SK-N-SH treated with all-trans-retinoic acid at 6 μM for 48 hours (cell line): ENCODE measurements around the gene NNAT.

Experiments
- ATAC-seq: fragments of 200-7000 bp; cut with Tn5 transposase; 3 replicates; pipeline ENCODE4 v1.9.1; 2020; ENCODE audit warnings: mild to moderate bottlenecking, moderate library complexity
- ARNTL ChIP-seq: fragments of 450-650 bp; formaldehyde crosslinking; IDR thresholded peaks from 2 replicates; pipeline ENCODE4 v1.5.0; 2020; ENCODE audit warnings: low read depth, mild to moderate bottlenecking, moderate library complexity, borderline replicate concordance
- BACH2 ChIP-seq: fragments of 250-450 bp; sonication (Bioruptor Pico); IDR thresholded peaks from 2 replicates; pipeline ENCODE4 v1.9.0; 2021; ENCODE audit warnings: mild to moderate bottlenecking, borderline replicate concordance
- CSDC2 ChIP-seq: fragments of 250-450 bp; sonication (Bioruptor Pico); IDR thresholded peaks from 2 replicates; pipeline ENCODE4 v1.5.0; 2020; ENCODE audit warnings: mild to moderate bottlenecking, moderate library complexity
- ESRRG ChIP-seq: fragments of 250-450 bp; sonication (Bioruptor Pico); IDR thresholded peaks from 2 replicates; pipeline ENCODE4 v1.6.1; 2021; ENCODE audit warnings: mild to moderate bottlenecking
- ISL1 ChIP-seq: fragments of 250-450 bp; sonication (Bioruptor Pico); IDR thresholded peaks from 2 replicates; pipeline ENCODE4 v2.1.2; 2022; ENCODE audit warnings: mild to moderate bottlenecking, moderate library complexity
- OSR1 ChIP-seq: fragments of 250-450 bp; sonication (Bioruptor Pico); IDR thresholded peaks from 2 replicates; pipeline ENCODE4 v1.8.0; 2022; ENCODE audit warnings: moderate library complexity, mild to moderate bottlenecking, inconsistent platforms
- PPARA ChIP-seq: fragments of 250-450 bp; sonication (Bioruptor Pico); IDR thresholded peaks from 2 replicates; pipeline ENCODE4 v1.5.0; 2020; ENCODE audit warnings: mild to moderate bottlenecking, borderline replicate concordance
- RARB ChIP-seq: fragments of 250-450 bp; sonication (Bioruptor Pico); IDR thresholded peaks from 2 replicates; pipeline ENCODE4 v1.8.0; 2021; ENCODE audit warnings: mild to moderate bottlenecking, moderate library complexity
- SNAI2 ChIP-seq: fragments of 250-450 bp; sonication (Bioruptor Pico); IDR thresholded peaks from 2 replicates; pipeline ENCODE4 v1.5.0; 2020; ENCODE audit warnings: mild to moderate bottlenecking, moderate library complexity
- TOX ChIP-seq: fragments of 250-450 bp; sonication (Bioruptor Pico); IDR thresholded peaks from 2 replicates; pipeline ENCODE4 v1.8.0; 2021; ENCODE audit warnings: mild to moderate bottlenecking, moderate library complexity, borderline replicate concordance
- ZC3H10 ChIP-seq: fragments of 250-450 bp; sonication (Bioruptor Pico); IDR thresholded peaks from 2 replicates; pipeline ENCODE4 v1.5.1; 2021; ENCODE audit warnings: mild to moderate bottlenecking, moderate library complexity
- ZFP30 ChIP-seq: fragments of 450-650 bp; formaldehyde crosslinking; IDR thresholded peaks from 2 replicates; pipeline ENCODE4 v1.5.0; 2022; ENCODE audit warnings: mild to moderate bottlenecking, moderate library complexity
- ZNF565 ChIP-seq: fragments of 450-650 bp; formaldehyde crosslinking; conservative IDR thresholded peaks from 2 replicates; pipeline ENCODE4 v1.5.0; 2020; ENCODE audit warnings: low read depth, mild to moderate bottlenecking, moderate library complexity
- ZNF8 ChIP-seq: fragments of 450-650 bp; formaldehyde crosslinking; IDR thresholded peaks from 2 replicates; pipeline ENCODE4 v1.5.0; 2020; ENCODE audit warnings: mild to moderate bottlenecking, moderate library complexity
- TF ChIP-seq, protein P1 (sequence below): fragments of 250-450 bp; sonication (Bioruptor Pico); IDR thresholded peaks from 2 replicates; pipeline ENCODE4 v1.8.0; 2021; ENCODE audit warnings: low read depth, mild to moderate bottlenecking, moderate library complexity, borderline replicate concordance
- TF ChIP-seq, protein P2 (sequence below): fragments of 250-450 bp; sonication (Bioruptor Pico); IDR thresholded peaks from 2 replicates; pipeline ENCODE4 v1.5.1; 2021; ENCODE audit warnings: mild to moderate bottlenecking, moderate library complexity
- TF ChIP-seq, protein P3 (sequence below): fragments of 250-450 bp; sonication (Bioruptor Pico); IDR thresholded peaks from 2 replicates; pipeline ENCODE4 v1.5.1; 2020; ENCODE audit warnings: low read depth, mild to moderate bottlenecking, moderate library complexity
- TF ChIP-seq, protein P4 (sequence below): fragments of 250-450 bp; sonication (Bioruptor Pico); IDR thresholded peaks from 2 replicates; pipeline ENCODE4 v1.5.0; 2020; ENCODE audit warnings: mild to moderate bottlenecking, moderate library complexity
- TF ChIP-seq, protein P5 (sequence below): fragments of 250-450 bp; sonication (Bioruptor Pico); IDR thresholded peaks from 2 replicates; pipeline ENCODE4 v1.8.0; 2020; ENCODE audit warnings: mild to moderate bottlenecking, moderate library complexity, borderline replicate concordance

NNAT gene

DNA sequence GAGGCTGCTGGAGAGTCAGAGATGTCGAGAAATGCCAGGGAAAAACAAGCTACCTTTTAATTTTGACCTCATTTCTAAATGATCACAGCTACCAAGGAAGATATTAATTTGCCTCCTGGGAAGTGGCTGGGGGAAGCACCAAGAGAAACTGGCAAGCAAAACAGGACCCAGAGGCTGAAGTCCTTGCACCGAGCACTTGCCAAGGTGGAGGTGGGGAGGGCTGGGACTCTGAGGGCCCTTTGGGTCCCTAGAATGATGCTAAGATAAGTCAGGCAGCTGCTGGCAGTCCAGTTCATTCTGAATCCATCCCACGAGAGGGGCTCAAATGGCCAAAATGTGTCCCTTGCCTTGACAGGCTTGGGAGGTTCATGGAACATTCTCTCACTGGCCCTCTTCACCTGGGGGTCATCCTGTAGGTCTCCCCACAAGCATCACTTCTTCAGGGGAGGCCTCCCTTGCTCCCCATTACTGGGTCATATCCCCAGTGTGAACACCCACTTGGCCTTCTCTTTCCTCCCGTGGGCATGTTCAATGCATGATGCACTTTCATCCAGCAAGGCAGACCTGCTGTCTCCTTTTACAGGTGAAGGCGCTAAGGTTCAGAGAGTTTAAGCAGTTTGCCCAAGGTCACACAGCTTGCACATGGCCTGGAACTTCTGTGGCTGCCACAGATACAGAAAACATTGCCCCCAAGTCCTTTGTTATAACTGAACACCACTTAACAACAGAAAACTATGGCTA lies 45.7 kb downstream of the NNAT start:
- TF ChIP-seq ISL1 (CRISPR knock-in tag), result no peak
- no peak for TF ChIP-seq CSDC2 (CRISPR knock-in tag)
- no peak for TF ChIP-seq RARB (CRISPR knock-in tag)
- TF ChIP-seq OSR1 (CRISPR knock-in tag), result no peak
- TF ChIP-seq SNAI2 (CRISPR knock-in tag), result no peak
- TF ChIP-seq TOX (CRISPR knock-in tag), result no peak
- TF ChIP-seq, protein P1, sequence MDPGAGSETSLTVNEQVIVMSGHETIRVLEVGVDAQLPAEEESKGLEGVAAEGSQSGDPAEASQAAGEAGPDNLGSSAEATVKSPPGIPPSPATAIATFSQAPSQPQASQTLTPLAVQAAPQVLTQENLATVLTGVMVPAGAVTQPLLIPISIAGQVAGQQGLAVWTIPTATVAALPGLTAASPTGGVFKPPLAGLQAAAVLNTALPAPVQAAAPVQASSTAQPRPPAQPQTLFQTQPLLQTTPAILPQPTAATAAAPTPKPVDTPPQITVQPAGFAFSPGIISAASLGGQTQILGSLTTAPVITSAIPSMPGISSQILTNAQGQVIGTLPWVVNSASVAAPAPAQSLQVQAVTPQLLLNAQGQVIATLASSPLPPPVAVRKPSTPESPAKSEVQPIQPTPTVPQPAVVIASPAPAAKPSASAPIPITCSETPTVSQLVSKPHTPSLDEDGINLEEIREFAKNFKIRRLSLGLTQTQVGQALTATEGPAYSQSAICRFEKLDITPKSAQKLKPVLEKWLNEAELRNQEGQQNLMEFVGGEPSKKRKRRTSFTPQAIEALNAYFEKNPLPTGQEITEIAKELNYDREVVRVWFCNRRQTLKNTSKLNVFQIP (CRISPR knock-in tag), result no peak
- no peak for ATAC-seq

DNA sequence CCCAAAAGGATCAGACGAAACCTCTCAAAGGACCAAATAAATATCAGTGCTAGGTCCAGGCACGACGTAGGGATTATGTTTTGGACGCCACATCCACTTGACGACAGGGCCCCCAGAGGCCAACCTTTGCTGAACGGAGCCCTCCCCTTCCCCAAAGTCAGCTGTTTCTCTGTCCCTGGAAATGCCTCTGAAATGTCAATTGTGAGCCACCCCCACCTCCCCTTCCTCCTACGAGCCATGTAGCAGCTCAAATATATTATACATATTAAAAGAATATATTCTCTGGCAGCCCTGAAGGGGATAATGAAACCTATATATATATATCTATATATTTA lies 46.2 kb downstream of the NNAT start:
- TF ChIP-seq ZNF8 (CRISPR knock-in tag) (no peak), ZNF565 (CRISPR knock-in tag) (no peak), ESRRG (CRISPR knock-in tag) (no peak), BACH2 (CRISPR knock-in tag) (no peak), RARB (CRISPR knock-in tag) (no peak), ARNTL (no peak), OSR1 (CRISPR knock-in tag) (no peak), TOX (CRISPR knock-in tag) (no peak), ZFP30 (CRISPR knock-in tag) (no peak), PPARA (CRISPR knock-in tag) (no peak), CSDC2 (CRISPR knock-in tag) (no peak), ISL1 (CRISPR knock-in tag) (no peak), SNAI2 (CRISPR knock-in tag) (no peak), ZC3H10 (CRISPR knock-in tag) (no peak)
- TF ChIP-seq, protein P2, sequence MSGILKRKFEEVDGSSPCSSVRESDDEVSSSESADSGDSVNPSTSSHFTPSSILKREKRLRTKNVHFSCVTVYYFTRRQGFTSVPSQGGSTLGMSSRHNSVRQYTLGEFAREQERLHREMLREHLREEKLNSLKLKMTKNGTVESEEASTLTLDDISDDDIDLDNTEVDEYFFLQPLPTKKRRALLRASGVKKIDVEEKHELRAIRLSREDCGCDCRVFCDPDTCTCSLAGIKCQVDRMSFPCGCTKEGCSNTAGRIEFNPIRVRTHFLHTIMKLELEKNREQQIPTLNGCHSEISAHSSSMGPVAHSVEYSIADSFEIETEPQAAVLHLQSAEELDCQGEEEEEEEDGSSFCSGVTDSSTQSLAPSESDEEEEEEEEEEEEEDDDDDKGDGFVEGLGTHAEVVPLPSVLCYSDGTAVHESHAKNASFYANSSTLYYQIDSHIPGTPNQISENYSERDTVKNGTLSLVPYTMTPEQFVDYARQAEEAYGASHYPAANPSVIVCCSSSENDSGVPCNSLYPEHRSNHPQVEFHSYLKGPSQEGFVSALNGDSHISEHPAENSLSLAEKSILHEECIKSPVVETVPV (CRISPR knock-in tag), result no peak
- TF ChIP-seq, protein P3, sequence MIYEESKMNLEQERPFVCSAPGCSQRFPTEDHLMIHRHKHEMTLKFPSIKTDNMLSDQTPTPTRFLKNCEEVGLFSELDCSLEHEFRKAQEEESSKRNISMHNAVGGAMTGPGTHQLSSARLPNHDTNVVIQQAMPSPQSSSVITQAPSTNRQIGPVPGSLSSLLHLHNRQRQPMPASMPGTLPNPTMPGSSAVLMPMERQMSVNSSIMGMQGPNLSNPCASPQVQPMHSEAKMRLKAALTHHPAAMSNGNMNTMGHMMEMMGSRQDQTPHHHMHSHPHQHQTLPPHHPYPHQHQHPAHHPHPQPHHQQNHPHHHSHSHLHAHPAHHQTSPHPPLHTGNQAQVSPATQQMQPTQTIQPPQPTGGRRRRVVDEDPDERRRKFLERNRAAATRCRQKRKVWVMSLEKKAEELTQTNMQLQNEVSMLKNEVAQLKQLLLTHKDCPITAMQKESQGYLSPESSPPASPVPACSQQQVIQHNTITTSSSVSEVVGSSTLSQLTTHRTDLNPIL, result no peak
- TF ChIP-seq, protein P4, sequence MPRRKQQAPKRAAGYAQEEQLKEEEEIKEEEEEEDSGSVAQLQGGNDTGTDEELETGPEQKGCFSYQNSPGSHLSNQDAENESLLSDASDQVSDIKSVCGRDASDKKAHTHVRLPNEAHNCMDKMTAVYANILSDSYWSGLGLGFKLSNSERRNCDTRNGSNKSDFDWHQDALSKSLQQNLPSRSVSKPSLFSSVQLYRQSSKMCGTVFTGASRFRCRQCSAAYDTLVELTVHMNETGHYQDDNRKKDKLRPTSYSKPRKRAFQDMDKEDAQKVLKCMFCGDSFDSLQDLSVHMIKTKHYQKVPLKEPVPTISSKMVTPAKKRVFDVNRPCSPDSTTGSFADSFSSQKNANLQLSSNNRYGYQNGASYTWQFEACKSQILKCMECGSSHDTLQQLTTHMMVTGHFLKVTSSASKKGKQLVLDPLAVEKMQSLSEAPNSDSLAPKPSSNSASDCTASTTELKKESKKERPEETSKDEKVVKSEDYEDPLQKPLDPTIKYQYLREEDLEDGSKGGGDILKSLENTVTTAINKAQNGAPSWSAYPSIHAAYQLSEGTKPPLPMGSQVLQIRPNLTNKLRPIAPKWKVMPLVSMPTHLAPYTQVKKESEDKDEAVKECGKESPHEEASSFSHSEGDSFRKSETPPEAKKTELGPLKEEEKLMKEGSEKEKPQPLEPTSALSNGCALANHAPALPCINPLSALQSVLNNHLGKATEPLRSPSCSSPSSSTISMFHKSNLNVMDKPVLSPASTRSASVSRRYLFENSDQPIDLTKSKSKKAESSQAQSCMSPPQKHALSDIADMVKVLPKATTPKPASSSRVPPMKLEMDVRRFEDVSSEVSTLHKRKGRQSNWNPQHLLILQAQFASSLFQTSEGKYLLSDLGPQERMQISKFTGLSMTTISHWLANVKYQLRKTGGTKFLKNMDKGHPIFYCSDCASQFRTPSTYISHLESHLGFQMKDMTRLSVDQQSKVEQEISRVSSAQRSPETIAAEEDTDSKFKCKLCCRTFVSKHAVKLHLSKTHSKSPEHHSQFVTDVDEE (CRISPR knock-in tag), result no peak
- TF ChIP-seq, protein P5, sequence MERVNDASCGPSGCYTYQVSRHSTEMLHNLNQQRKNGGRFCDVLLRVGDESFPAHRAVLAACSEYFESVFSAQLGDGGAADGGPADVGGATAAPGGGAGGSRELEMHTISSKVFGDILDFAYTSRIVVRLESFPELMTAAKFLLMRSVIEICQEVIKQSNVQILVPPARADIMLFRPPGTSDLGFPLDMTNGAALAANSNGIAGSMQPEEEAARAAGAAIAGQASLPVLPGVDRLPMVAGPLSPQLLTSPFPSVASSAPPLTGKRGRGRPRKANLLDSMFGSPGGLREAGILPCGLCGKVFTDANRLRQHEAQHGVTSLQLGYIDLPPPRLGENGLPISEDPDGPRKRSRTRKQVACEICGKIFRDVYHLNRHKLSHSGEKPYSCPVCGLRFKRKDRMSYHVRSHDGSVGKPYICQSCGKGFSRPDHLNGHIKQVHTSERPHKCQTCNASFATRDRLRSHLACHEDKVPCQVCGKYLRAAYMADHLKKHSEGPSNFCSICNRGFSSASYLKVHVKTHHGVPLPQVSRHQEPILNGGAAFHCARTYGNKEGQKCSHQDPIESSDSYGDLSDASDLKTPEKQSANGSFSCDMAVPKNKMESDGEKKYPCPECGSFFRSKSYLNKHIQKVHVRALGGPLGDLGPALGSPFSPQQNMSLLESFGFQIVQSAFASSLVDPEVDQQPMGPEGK (CRISPR knock-in tag), result no peak
- no peak for ATAC-seq
